B cell (primary cell): ENCODE data around the gene OR9A4. TPM values are rescaled to one million over a fixed set of nuclear protein-coding genes. Genes with fewer than 3 reads are reported as not detected.

ENCODE experiments used
- ATAC-seq: fragments of 200-7000 bp; cut with Tn5 transposase; one replicate; pipeline ENCODE4 v1.10.0; 2021; ENCODE audit warnings: low read depth, mild to moderate bottlenecking, moderate number of reproducible peaks, moderate library complexity
- CTCF ChIA-PET: fragments of 350-600 bp; sonication (Branson Sonifier 250); formaldehyde crosslinking; loops from one replicate; lab custom pipeline; 2021; ENCODE audit warnings: antibody characterized with exemption, inconsistent platforms; lab: Charles Lee
- POLR2A ChIA-PET: fragments of 350-600 bp; sonication (Branson Sonifier 250); formaldehyde crosslinking; loops from one replicate; lab custom pipeline; 2021; ENCODE audit warnings: antibody characterized with exemption; lab: Charles Lee
- DNase-seq: peaks from one replicate; pipeline ENCODE4 v3.0.0; 2013
- H2AFZ ChIP-seq: 2 replicates; pipeline ENCODE4 v1.6.1; 2012; ENCODE audit warnings: mild to moderate bottlenecking, low read depth, low read length; ENCODE audit not compliant: insufficient read depth, poor library complexity, severe bottlenecking
- H3K27ac ChIP-seq, 2 donors: 1 replicate in 1 of 2; 2 replicates in 1 of 2; pipeline ENCODE4 v1.5.1; 2012 to 2013; ENCODE audit warnings: low read length in 2 of 2, mild to moderate bottlenecking in 2 of 2, moderate library complexity in 1 of 2
- H3K27me3 ChIP-seq, 4 experiments: fragments of 200-600 bp in 1 of 4; sonication (generic) in 1 of 4; replicated peaks in 1 of 4; 1 replicate in 2 of 4; 2 replicates in 2 of 4; pipeline versions ENCODE4 v1.6.1 to v1.7.0; 2013 to 2016; ENCODE audit warnings: low read length in 3 of 4, mild to moderate bottlenecking in 2 of 4, mixed read lengths in 1 of 4, moderate library complexity in 1 of 4; ENCODE audit not compliant: insufficient read depth in 4 of 4, control insufficient read depth in 3 of 4; ENCODE audit errors: control extremely low read depth in 1 of 4
- H3K36me3 ChIP-seq, 2 experiments: replicated peaks in 1 of 2; 1 replicate in 1 of 2; 2 replicates in 1 of 2; pipeline versions ENCODE4 v1.6.1 to v1.7.1; 2013; ENCODE audit warnings: low read length in 1 of 2; ENCODE audit not compliant: insufficient read depth in 2 of 2, control insufficient read depth in 1 of 2; ENCODE audit errors: control extremely low read depth in 1 of 2, extremely low read depth in 1 of 2
- H3K4me1 ChIP-seq, 2 donors: fragments of 200-600 bp in 1 of 2; sonication (generic) in 1 of 2; 1 replicate in 1 of 2; 2 replicates in 1 of 2; pipeline versions ENCODE4 v1.5.1 to v1.6.1; 2013 to 2017; ENCODE audit warnings: low read length in 2 of 2; ENCODE audit not compliant: control insufficient read depth in 2 of 2, insufficient read depth in 2 of 2
- H3K4me2 ChIP-seq: replicated peaks from 2 replicates; pipeline ENCODE3; 2012; ENCODE audit warnings: mild to moderate bottlenecking, low read depth, low read length; ENCODE audit not compliant: poor library complexity, severe bottlenecking
- H3K4me3 ChIP-seq, 5 experiments: fragments of 200-600 bp in 1 of 5; sonication (generic) in 1 of 5; 1 replicate in 3 of 5; 2 replicates in 2 of 5; pipeline versions ENCODE4 v1.5.1 to v1.7.0; 2011 to 2016; ENCODE audit warnings: low read length in 4 of 5, mild to moderate bottlenecking in 4 of 5, low read depth in 2 of 5, control low read depth in 1 of 5, moderate library complexity in 1 of 5; ENCODE audit not compliant: insufficient read depth in 1 of 5; ENCODE audit errors: control extremely low read depth in 1 of 5, extremely low read depth in 1 of 5
- H3K79me2 ChIP-seq: fragments of 200-600 bp; sonication (generic); one replicate; pipeline ENCODE4 v1.6.0; 2016; ENCODE audit warnings: low read length; ENCODE audit not compliant: control insufficient read depth, insufficient read depth
- H3K9ac ChIP-seq: fragments of 200-600 bp; sonication (generic); 2 replicates; pipeline ENCODE4 v1.6.1; 2017; ENCODE audit warnings: mild to moderate bottlenecking, low read length, moderate library complexity
- H3K9me3 ChIP-seq, 3 donors: one replicate each; pipeline versions ENCODE4 v1.6.1 to v1.7.1; 2013; ENCODE audit warnings: low read length in 2 of 3; ENCODE audit not compliant: control insufficient read depth in 2 of 3, insufficient read depth in 1 of 3; ENCODE audit errors: control extremely low read depth in 1 of 3
- H4K20me1 ChIP-seq: 2 replicates; pipeline ENCODE4 v1.6.0; 2012; ENCODE audit warnings: mild to moderate bottlenecking, low read length; ENCODE audit not compliant: insufficient read depth, control insufficient read depth, poor library complexity, severe bottlenecking
- H3K27ac Mint-ChIP-seq: one replicate; pipeline ENCODE4 v1.8.0; 2021; ENCODE audit warnings: mixed read lengths
- H3K27me3 Mint-ChIP-seq: one replicate; pipeline ENCODE4 v1.8.0; 2021; ENCODE audit warnings: mixed read lengths
- H3K4me1 Mint-ChIP-seq: one replicate; pipeline ENCODE4 v1.8.0; 2021; ENCODE audit warnings: mixed read lengths
- H3K4me3 Mint-ChIP-seq: one replicate; pipeline ENCODE4 v1.8.0; 2021; ENCODE audit warnings: mixed read lengths
- H3K9me3 Mint-ChIP-seq: one replicate; pipeline ENCODE4 v1.8.0; 2022; ENCODE audit warnings: mixed read lengths; ENCODE audit not compliant: insufficient read depth
- CTCF ChIP-seq: fragments of 200-600 bp; IDR thresholded peaks from one replicate; pipeline ENCODE4 v1.8.0; 2022; ENCODE audit warnings: antibody characterized with exemption, mild to moderate bottlenecking
- EZH2 ChIP-seq: IDR thresholded peaks from 2 replicates; pipeline ENCODE4 v1.6.1; 2012; ENCODE audit warnings: borderline replicate concordance, low read depth, mild to moderate bottlenecking, moderate library complexity, low read length; ENCODE audit not compliant: insufficient read depth, poor library complexity, severe bottlenecking
- WGBS: methylation state at CpG from one replicate; pipeline ENCODE4 v1.1.5; 2013; ENCODE audit warnings: missing lambda C conversion rate; ENCODE audit not compliant: insufficient coverage; 5-methylcytosine and 5-hydroxymethylcytosine counted together
- intact Hi-C: fragments of 100-400 bp; cut with micrococcal nuclease; formaldehyde crosslinking; loops from one replicate; pipeline ENCODE4 v1.10.0; 2022
- polyA plus RNA-seq: library from polyadenylated mRNA; depleted of rRNA; stranded (reverse); fragments of >200 nt; gene quantifications from 2 replicates; pipeline ENCODE4 v1.2.3, GENCODE V29; 2012
- total RNA-seq, 2 donors: library from RNA; stranded (reverse); fragments of 120-200 nt in 1 of 2; gene quantifications; 1 replicate in 1 of 2; 2 replicates in 1 of 2; pipeline versions ENCODE4 v1.2.3 to v1.2.4, GENCODE V29; 2013 to 2022

The OR9A4 gene
- total and polyA plus RNA-seq, 2 donors (not counting 1 experiment from before 2014, with no cell fraction given) = not detected

DNA sequence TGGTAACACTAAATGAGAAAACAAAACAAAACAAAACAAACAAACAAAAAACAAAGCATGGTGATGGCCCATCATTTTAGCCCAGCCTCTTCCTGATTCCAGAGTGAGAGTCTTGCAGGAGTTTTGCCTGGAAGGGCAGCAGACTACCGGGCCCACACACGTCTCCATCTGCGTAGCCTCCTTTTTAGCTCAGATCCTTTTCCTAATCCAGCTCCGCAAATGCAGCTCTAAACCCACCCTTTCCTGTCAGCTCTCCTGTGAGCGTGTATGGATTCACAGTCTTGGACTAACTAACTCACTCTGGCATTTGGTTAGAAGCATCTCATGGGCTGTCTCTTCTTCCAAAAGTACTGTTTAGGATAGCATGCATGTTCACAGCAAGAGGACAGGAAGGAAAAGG is 14.0 kb downstream of the OR9A4 start:
- no peaks in the 10 kb centered on the region for H4K20me1 ChIP-seq
- H3K4me2 ChIP-seq = no peak overlapping the region
- no peak overlapping the region for H3K27ac ChIP-seq
- Mint-ChIP-seq H3K27ac (no peak overlapping the region), H3K27me3 (no peaks in the 10 kb centered on the region), H3K4me3 (no peak overlapping the region), H3K9me3 (peaks cover 4% of the 10 kb centered on the region), H3K4me1 (no peaks in the 10 kb centered on the region)
- no peaks in the 10 kb centered on the region for H3K9me3 ChIP-seq
- CTCF ChIA-PET = interaction anchor here (0.5 kb wide), 1 partner anchor 24 kb away, joined by 3 read pairs; no protein-coding TSS in a partner anchor
- ATAC-seq (no peak), DNase-seq (no peak)
- WGBS = 100% methylated on average over 5 of the region's 5 CpGs
- no peak for TF ChIP-seq EZH2
- H3K36me3 ChIP-seq = no peaks in the 10 kb centered on the region
- no peak overlapping the region for H3K4me3 ChIP-seq
- H2AFZ ChIP-seq = no peak overlapping the region
- no peaks in the 10 kb centered on the region for H3K79me2 ChIP-seq
- no peaks in the 10 kb centered on the region for H3K27me3 ChIP-seq
- POLR2A ChIA-PET = no interaction called here
- no peaks in the 10 kb centered on the region for H3K4me1 ChIP-seq
- intact Hi-C loops = no loop called here
- H3K9ac ChIP-seq = no peak overlapping the region

GRCh38 chr7:141941075-141941474 is 24.9 kb downstream of the OR9A4 start:
- WGBS = no CpG with 5 or more reads among the region's 3 CpGs
- H3K36me3 ChIP-seq = no peaks in the 10 kb centered on the region

More at GRCh38 chr7:141941075-141941474, 24.9 kb downstream of the OR9A4 start:
- Histone ChIP-seq H3K27me3 (no peaks in the 10 kb centered on the region), H2AFZ (no peak overlapping the region), H3K9ac (no peak overlapping the region), H3K4me2 (no peak overlapping the region), H3K4me3 (no peak overlapping the region), H3K79me2 (no peaks in the 10 kb centered on the region), H3K27ac (no peak overlapping the region), H3K4me1 (no peaks in the 10 kb centered on the region), H3K9me3 (peaks cover 0 to 5% (median 0%) of the 10 kb centered on the region in 3 donors), H4K20me1 (no peaks in the 10 kb centered on the region)
- ChIA-PET POLR2A (no interaction called here), CTCF (no interaction called here)
- Mint-ChIP-seq H3K27me3 (no peaks in the 10 kb centered on the region), H3K4me3 (no peak overlapping the region), H3K27ac (no peak overlapping the region), H3K9me3 (peaks cover 13% of the 10 kb centered on the region), H3K4me1 (peaks cover 3% of the 10 kb centered on the region)
- no peak for ATAC-seq
- TF ChIP-seq CTCF (no peak), EZH2 (no peak)
- DNase-seq = no peak
- intact Hi-C loops = no loop called here
